ENCODE data around the gene SMARCA4. TPM values are rescaled to one million over a fixed set of nuclear protein-coding genes. Genes with fewer than 3 reads are reported as not detected.

Gene SMARCA4
- total RNA-seq, 1 experiment from 2014 or later: 52.7 TPM

- DNase-seq (ENCODE audit: extremely low read depth, low read depth): no peak
Observed at GRCh38 chr19:11007385-11007784, 46.6 kb downstream of the SMARCA4 start.

DNA sequence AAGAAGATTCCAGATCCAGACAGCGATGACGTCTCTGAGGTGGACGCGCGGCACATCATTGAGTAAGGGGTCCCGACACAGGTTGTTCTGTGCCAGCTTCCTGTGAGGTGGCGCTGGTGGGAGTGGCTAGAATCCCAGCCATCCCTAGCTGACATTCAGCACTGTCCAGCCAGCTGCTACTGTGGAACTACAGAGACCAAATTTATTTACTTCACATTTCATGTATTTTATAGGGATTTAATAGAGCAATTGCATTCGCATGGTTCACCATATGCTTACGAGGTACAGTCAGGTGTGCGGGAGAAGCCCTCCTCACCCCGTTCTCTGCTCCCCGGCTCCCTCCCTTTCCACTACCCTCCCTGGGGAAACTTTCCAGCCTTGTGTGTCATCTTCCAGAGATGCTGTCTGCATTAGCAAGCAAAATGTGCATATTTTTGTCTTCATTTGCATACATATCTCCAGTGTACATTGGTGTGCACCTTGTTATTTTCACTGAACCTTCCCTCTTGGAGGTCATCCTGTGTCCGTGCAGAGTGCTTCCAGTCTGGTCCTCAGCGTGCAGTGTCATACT is 47.2 kb downstream of the SMARCA4 start:
- no peak for DNase-seq (ENCODE audit: extremely low read depth, low read depth)

GRCh38 chr19:11010041-11010440 is 49.2 kb downstream of the SMARCA4 start:
- no peak for DNase-seq (ENCODE audit: extremely low read depth, low read depth)

DNA sequence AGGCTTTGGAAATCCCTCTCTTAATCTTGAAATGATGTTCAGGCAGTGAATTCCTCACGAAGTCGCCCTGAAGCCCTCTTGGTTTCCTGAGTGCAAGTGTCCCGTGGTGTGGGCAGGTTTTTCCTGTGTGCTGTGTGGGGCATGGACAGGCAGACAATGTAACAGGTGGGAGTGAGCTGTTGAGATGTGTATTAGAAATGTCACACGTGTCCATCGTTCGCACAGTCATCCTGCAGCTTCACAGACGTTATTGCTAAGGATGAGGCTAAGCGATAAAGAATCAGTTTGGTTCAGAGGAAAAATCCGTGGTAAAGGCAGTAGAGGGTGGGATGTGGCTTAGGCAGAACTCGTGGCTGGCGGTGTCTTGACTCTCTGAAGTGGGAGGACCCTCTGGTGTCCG is 51.7 kb downstream of the SMARCA4 start:
- DNase-seq (ENCODE audit: extremely low read depth, low read depth): no peak

DNA sequence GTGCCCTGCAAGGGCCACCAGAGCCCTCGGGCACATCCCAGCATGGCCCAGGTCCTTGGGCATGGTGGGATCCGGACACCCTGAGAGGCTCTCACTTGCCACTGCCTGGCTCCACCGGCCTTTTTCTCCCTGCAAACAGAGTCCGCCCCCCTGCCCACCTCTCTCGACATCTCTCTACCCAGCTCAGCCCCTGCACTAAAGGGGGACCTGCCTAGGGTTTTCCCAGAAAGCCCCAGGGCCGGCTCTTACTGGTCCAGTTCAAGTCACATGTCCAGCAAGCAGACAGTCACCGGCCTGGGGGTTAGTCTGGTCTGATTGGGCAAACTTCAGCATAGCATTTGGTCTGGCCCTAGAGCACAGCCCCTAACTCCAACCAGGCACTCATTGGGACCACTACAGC is 52.9 kb downstream of the SMARCA4 start:
- DNase-seq (ENCODE audit: extremely low read depth, low read depth): no peak

GRCh38 chr19:11014403-11014911 is 53.6 kb downstream of the SMARCA4 start:
- DNase-seq (ENCODE audit: extremely low read depth, low read depth): no peak

- DNase-seq (ENCODE audit: extremely low read depth, low read depth): no peak
Observed at GRCh38 chr19:11016631-11017030, 55.8 kb downstream of the SMARCA4 start.

- no peak for DNase-seq (ENCODE audit: extremely low read depth, low read depth)
Observed at GRCh38 chr19:11017275-11018035, 56.6 kb downstream of the SMARCA4 start.

DNA sequence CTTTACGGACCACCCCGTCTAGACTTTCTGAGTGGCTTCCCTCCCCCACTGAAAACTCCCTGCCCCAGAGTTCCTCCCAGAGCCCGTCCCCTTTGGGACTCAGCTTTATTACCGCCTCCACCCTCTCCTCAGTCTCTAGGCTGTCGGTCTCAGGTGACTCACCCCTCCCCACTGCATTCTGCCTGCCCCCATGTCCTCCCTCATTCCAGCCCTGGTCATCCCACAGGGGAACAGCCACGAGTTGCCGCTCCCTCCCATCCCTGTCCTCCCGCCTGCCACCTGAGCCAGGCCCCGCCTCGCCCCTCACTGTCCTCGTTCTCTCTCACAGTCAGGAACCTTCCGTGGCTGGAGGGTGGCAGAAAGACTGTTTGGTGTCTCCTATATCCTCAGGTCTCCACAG is 57.3 kb downstream of the SMARCA4 start:
- DNase-seq (ENCODE audit: extremely low read depth, low read depth): no peak

GRCh38 chr19:11018763-11019162 is 57.9 kb downstream of the SMARCA4 start:
- no peak for DNase-seq (ENCODE audit: extremely low read depth, low read depth)

GRCh38 chr19:11019262-11019661 is 58.4 kb downstream of the SMARCA4 start:
- DNase-seq (ENCODE audit: extremely low read depth, low read depth): no peak

- no peak for DNase-seq (ENCODE audit: extremely low read depth, low read depth)
Observed at GRCh38 chr19:11019824-11020223, 59.0 kb downstream of the SMARCA4 start.

GRCh38 chr19:11020423-11020822 is 59.6 kb downstream of the SMARCA4 start:
- no peak for DNase-seq (ENCODE audit: extremely low read depth, low read depth)

DNA sequence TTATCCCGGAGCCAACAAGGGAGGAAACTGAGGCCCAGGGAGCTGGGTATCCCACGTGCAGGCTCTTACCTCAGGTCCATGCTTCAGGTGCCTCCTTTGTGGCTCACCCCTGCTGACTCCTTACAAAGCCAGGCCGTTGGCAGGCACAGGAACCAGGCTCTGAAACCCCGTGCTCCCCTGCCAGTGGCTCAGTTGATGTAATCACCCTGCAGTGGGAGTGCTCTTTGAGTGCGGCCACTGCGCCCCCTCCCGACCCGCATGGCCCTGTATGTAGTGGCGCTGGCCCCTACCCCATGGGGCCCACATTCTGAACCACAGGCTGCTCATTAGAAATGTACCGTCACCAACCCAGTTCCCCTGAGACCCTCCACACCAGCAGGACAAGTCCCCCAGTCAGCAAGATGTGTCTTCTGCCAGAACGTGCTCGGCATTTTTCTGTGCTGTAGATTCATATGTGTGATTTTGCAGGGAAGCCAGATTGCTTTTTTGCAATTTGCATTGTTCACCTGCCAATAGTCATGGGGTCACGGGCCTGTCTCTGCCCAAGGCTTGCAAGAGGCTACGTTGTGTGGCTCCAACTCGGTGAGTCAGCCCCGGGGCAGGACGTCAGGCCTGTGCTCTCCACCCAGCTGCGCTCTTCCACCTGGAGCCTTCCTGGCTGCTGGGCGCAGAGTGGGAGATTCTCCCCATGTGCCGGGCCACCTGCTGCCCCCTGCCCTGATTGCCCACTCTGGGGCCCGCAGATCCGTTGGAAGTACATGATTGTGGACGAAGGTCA is 60.3 kb downstream of the SMARCA4 start:
- DNase-seq (ENCODE audit: extremely low read depth, low read depth): no peak

DNA sequence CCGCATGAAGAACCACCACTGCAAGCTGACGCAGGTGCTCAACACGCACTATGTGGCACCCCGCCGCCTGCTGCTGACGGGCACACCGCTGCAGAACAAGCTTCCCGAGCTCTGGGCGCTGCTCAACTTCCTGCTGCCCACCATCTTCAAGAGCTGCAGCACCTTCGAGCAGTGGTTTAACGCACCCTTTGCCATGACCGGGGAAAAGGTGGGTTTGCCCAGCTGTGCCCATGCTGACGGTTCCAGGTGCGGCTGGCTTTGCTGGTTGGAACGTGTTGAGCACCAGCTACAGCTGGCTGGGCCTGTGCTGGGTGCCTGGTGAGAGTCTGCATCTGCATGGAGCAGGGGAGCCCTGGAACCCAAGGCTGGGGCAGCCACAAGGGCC is 60.9 kb downstream of the SMARCA4 start:
- no peak for DNase-seq (ENCODE audit: extremely low read depth, low read depth)

- no peak for DNase-seq (ENCODE audit: extremely low read depth, low read depth)
Observed at GRCh38 chr19:11023016-11023415, 62.2 kb downstream of the SMARCA4 start.

GRCh38 chr19:11023710-11024109 is 62.9 kb downstream of the SMARCA4 start:
- DNase-seq (ENCODE audit: extremely low read depth, low read depth): no peak

DNA sequence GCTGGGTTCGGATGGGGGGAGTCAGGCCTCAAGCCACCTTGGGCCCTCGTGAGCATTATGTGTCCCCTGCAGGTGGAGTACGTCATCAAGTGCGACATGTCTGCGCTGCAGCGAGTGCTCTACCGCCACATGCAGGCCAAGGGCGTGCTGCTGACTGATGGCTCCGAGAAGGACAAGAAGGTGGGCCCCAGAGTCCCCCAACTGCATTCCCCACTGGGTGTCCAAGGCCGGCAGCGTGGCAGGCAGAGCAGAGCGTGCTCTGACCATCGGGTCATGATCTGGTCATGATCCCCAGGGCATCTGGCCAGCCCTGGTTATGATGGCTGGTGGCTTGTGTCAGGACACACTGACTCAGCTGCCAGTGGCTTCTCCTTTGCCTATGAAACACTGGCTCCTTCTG is 63.4 kb downstream of the SMARCA4 start:
- DNase-seq (ENCODE audit: extremely low read depth, low read depth): no peak

DNA sequence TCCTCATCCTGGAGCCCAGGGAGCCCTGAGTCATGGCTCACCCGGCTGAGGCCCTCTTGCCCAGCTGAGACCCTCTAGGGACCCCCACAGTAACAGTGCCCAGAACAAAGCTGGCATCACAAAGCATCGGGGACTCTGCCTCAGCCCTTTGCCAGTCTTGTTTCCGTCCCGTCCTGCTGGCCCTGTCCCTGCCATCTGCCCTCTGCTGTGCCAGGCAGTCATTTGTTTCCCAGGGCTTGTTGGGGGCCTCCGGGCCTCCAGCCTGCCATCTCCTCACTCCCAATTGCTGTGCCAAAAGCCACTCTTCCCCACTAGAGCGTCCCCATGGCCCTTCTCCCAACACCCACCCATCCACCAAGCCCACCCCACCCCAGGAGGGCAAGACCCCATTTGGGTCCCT is 64.2 kb downstream of the SMARCA4 start:
- DNase-seq (ENCODE audit: extremely low read depth, low read depth): no peak

GRCh38 chr19:11025445-11025844 is 64.6 kb downstream of the SMARCA4 start:
- no peak for DNase-seq (ENCODE audit: extremely low read depth, low read depth)

- DNase-seq (ENCODE audit: extremely low read depth, low read depth): no peak
Observed at GRCh38 chr19:11025997-11026396, 65.2 kb downstream of the SMARCA4 start.

DNA sequence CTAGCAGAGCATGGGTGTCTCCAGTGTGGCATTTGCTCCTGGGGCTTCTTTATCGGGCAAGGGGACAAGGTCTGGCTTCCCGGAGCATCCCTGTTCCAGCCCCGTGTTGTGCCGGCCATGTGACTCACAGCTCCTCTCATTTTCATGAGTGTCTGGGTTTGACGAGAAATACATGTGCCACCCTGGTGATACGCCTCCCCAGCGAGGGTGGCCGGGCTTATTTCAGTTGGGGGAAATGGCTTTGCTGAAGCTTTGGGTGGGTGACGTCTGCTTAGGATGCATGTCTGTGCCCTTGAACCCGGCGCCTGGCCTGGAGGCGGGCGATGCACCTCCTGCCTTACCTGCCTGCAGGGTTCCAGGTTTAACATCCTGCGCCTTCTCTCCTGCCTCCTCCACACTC is 66.6 kb downstream of the SMARCA4 start:
- no peak for DNase-seq (ENCODE audit: extremely low read depth, low read depth)
